HEK293 (cell line): Measurements from ENCODE around the gene RCSD1.

Source experiments
- GLI4 ChIP-seq: fragments of 450-650 bp; formaldehyde crosslinking; IDR thresholded peaks from 2 replicates; pipeline ENCODE4 v1.5.1; 2016; ENCODE audit warnings: missing biosample characterization, missing genetic modification characterization
- PATZ1 ChIP-seq: fragments of 450-650 bp; formaldehyde crosslinking; IDR thresholded peaks from 2 replicates; pipeline ENCODE4 v1.5.1; 2016; ENCODE audit warnings: missing biosample characterization, missing genetic modification characterization
- ZNF324 ChIP-seq: fragments of 450-650 bp; formaldehyde crosslinking; IDR thresholded peaks from 2 replicates; pipeline ENCODE4 v1.5.1; 2016; ENCODE audit warnings: missing biosample characterization, missing genetic modification characterization
- ZNF548 ChIP-seq: fragments of 450-650 bp; formaldehyde crosslinking; IDR thresholded peaks from 2 replicates; pipeline ENCODE4 v1.5.1; 2016; ENCODE audit warnings: missing biosample characterization, missing genetic modification characterization
- TF ChIP-seq, protein P1 (sequence below): fragments of 450-650 bp; formaldehyde crosslinking; IDR thresholded peaks from 2 replicates; pipeline ENCODE4 v1.5.1; 2016; ENCODE audit warnings: missing biosample characterization, missing genetic modification characterization
- TF ChIP-seq, protein P2 (sequence below): fragments of 450-650 bp; formaldehyde crosslinking; conservative IDR thresholded peaks from 2 replicates; pipeline ENCODE4 v1.5.1; 2016; ENCODE audit warnings: low read depth, missing biosample characterization, missing genetic modification characterization

GRCh38 chr1:167670563-167670962 lies 40.5 kb downstream of the RCSD1 start:
- TF ChIP-seq ZNF324 (tag by site-specific recombination) (no peak), PATZ1 (tag by site-specific recombination) (no peak), GLI4 (tag by site-specific recombination) (no peak), ZNF548 (tag by site-specific recombination) (no peak)
- TF ChIP-seq, protein P1, sequence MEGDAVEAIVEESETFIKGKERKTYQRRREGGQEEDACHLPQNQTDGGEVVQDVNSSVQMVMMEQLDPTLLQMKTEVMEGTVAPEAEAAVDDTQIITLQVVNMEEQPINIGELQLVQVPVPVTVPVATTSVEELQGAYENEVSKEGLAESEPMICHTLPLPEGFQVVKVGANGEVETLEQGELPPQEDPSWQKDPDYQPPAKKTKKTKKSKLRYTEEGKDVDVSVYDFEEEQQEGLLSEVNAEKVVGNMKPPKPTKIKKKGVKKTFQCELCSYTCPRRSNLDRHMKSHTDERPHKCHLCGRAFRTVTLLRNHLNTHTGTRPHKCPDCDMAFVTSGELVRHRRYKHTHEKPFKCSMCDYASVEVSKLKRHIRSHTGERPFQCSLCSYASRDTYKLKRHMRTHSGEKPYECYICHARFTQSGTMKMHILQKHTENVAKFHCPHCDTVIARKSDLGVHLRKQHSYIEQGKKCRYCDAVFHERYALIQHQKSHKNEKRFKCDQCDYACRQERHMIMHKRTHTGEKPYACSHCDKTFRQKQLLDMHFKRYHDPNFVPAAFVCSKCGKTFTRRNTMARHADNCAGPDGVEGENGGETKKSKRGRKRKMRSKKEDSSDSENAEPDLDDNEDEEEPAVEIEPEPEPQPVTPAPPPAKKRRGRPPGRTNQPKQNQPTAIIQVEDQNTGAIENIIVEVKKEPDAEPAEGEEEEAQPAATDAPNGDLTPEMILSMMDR (tag by site-specific recombination) = no peak
- TF ChIP-seq, protein P2, sequence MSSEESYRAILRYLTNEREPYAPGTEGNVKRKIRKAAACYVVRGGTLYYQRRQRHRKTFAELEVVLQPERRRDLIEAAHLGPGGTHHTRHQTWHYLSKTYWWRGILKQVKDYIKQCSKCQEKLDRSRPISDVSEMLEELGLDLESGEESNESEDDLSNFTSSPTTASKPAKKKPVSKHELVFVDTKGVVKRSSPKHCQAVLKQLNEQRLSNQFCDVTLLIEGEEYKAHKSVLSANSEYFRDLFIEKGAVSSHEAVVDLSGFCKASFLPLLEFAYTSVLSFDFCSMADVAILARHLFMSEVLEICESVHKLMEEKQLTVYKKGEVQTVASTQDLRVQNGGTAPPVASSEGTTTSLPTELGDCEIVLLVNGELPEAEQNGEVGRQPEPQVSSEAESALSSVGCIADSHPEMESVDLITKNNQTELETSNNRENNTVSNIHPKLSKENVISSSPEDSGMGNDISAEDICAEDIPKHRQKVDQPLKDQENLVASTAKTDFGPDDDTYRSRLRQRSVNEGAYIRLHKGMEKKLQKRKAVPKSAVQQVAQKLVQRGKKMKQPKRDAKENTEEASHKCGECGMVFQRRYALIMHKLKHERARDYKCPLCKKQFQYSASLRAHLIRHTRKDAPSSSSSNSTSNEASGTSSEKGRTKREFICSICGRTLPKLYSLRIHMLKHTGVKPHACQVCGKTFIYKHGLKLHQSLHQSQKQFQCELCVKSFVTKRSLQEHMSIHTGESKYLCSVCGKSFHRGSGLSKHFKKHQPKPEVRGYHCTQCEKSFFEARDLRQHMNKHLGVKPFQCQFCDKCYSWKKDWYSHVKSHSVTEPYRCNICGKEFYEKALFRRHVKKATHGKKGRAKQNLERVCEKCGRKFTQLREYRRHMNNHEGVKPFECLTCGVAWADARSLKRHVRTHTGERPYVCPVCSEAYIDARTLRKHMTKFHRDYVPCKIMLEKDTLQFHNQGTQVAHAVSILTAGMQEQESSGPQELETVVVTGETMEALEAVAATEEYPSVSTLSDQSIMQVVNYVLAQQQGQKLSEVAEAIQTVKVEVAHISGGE (tag by site-specific recombination) = no peak
